K562 (cell line): ENCODE measurements around the gene CCDC102B. TPM values are rescaled to one million over a fixed set of nuclear protein-coding genes. Genes with fewer than 3 reads are reported as not detected.

Experiments used
- ATAC-seq: fragments of 200-7000 bp; cut with Tn5 transposase; 3 replicates; pipeline ENCODE4 v1.9.1; 2020; ENCODE audit warnings: moderate library complexity
- BruUV-seq: library from RNA; stranded (reverse); fragments of 400-500 nt; replicated peaks from 2 replicates; lab custom pipeline; 2021; lab: Mats Ljungman, UMichigan
- CTCF ChIA-PET: fragments of 300-600 bp; formaldehyde crosslinking; extraction: SDS; loops from one replicate; lab custom pipeline; 2021; ENCODE audit warnings: low intra/inter-chr PET ratio; lab: Yijun Ruan, JAX
- POLR2A ChIA-PET: fragments of 300-600, 350-650 bp; sonication (Branson Sonifier 250); formaldehyde crosslinking; extraction: SDS; loops from one replicate; lab custom pipeline; 2021; ENCODE audit warnings: antibody characterized with exemption, inconsistent platforms; lab: Yijun Ruan, JAX
- DNase-seq, 4 experiments: peaks; one replicate each; pipeline versions ENCODE4 v3.0.0 to v3.0.0-alpha.2; 2011 to 2018; ENCODE audit warnings: low spot score in 3 of 4, mixed read lengths in 3 of 4; ENCODE audit errors: extremely low read depth in 1 of 4
- FAIRE-seq: peaks from 2 replicates; lab custom pipeline; 2011; peaks lifted over from hg19 to GRCh38; lab: Jason Lieb, UNC
- H2AFZ ChIP-seq: 2 replicates; pipeline ENCODE4 v1.6.0; 2011; ENCODE audit warnings: low read depth, low read length, control low read depth, inconsistent platforms
- H3K27ac ChIP-seq: fragments of 200-600 bp; 3 replicates; pipeline ENCODE4 v1.8.0; 2011; ENCODE audit warnings: low read depth, mild to moderate bottlenecking, control low read depth, inconsistent platforms, low read length, moderate library complexity, mixed read lengths; ENCODE audit errors: extremely low read depth
- H3K27me3 ChIP-seq, 2 experiments: fragments of 300-600 bp in 1 of 2; 2 replicates in 1 of 2; 3 replicates in 1 of 2; pipeline versions ENCODE4 v1.6.0 to v1.8.0; 2011; ENCODE audit warnings: inconsistent platforms in 2 of 2, low read length in 2 of 2, mild to moderate bottlenecking in 1 of 2, mixed read lengths in 1 of 2, moderate library complexity in 1 of 2; ENCODE audit not compliant: control insufficient read depth in 2 of 2, insufficient read depth in 2 of 2
- H3K36me3 ChIP-seq: fragments of 300-600 bp; 3 replicates; pipeline ENCODE4 v1.8.0; 2011; ENCODE audit warnings: mild to moderate bottlenecking, low read length, inconsistent platforms; ENCODE audit not compliant: control insufficient read depth, insufficient read depth
- H3K4me1 ChIP-seq, 2 experiments: fragments of 200-600 bp in 1 of 2; replicated peaks in 1 of 2; 2 replicates in 1 of 2; 3 replicates in 1 of 2; pipeline versions ENCODE4 v1.5.1 to v1.8.0; 2011; ENCODE audit warnings: inconsistent platforms in 2 of 2, low read length in 2 of 2, mild to moderate bottlenecking in 1 of 2, mixed read lengths in 1 of 2, moderate library complexity in 1 of 2; ENCODE audit not compliant: control insufficient read depth in 2 of 2, insufficient read depth in 2 of 2
- H3K4me2 ChIP-seq: 2 replicates; pipeline ENCODE4 v1.6.1; 2011; ENCODE audit warnings: low read length, control low read depth, inconsistent platforms, mixed read lengths; ENCODE audit not compliant: insufficient read depth
- H3K4me3 ChIP-seq: fragments of 200-600 bp; sonication (generic), shearing (Covaris generic); 2 replicates; pipeline ENCODE4 v1.5.1; 2016; ENCODE audit warnings: control low read depth, inconsistent platforms
- H3K79me2 ChIP-seq: fragments of 200-600 bp; 3 replicates; pipeline ENCODE4 v1.8.0; 2011; ENCODE audit warnings: low read length, inconsistent platforms; ENCODE audit not compliant: control insufficient read depth, insufficient read depth
- H3K9ac ChIP-seq, 2 experiments: 2 replicates each; pipeline versions ENCODE4 v1.6.0 to v1.6.1; 2011; ENCODE audit warnings: low read depth in 2 of 2, low read length in 2 of 2, control low read depth in 1 of 2, inconsistent platforms in 1 of 2, mild to moderate bottlenecking in 1 of 2, mixed read lengths in 1 of 2; ENCODE audit not compliant: insufficient read depth in 1 of 2
- H3K9me1 ChIP-seq: one replicate; pipeline ENCODE4 v1.6.0; 2011; ENCODE audit warnings: inconsistent platforms, mild to moderate bottlenecking, low read length, moderate library complexity; ENCODE audit not compliant: control insufficient read depth, insufficient read depth
- H3K9me3 ChIP-seq: replicated peaks from 2 replicates; pipeline ENCODE4 v1.5.1; 2011; ENCODE audit warnings: low read depth, low read length, inconsistent platforms; ENCODE audit not compliant: control insufficient read depth, insufficient read depth
- H4K20me1 ChIP-seq: replicated peaks from 2 replicates; pipeline ENCODE4 v1.6.1; 2011; ENCODE audit warnings: low read length, inconsistent platforms, mixed read lengths; ENCODE audit not compliant: control insufficient read depth, insufficient read depth
- BCL6 ChIP-seq: fragments of 250-450 bp; sonication (Bioruptor Pico); IDR thresholded peaks from 2 replicates; pipeline ENCODE4 v1.4.0; 2020
- DACH1 ChIP-seq: fragments of 450-650 bp; IDR thresholded peaks from 2 replicates; pipeline ENCODE4 v1.6.1; 2018; ENCODE audit not compliant: partially characterized antibody
- FIP1L1 ChIP-seq: fragments of 200-400 bp; formaldehyde crosslinking; IDR thresholded peaks from 2 replicates; pipeline ENCODE4 v1.6.1; 2018; ENCODE audit warnings: mild to moderate bottlenecking, low read depth, low read length; ENCODE audit not compliant: poor library complexity, severe bottlenecking
- FOS ChIP-seq: IDR thresholded peaks from 3 replicates; pipeline ENCODE4 v1.6.1; 2011; ENCODE audit not compliant: insufficient read length; ENCODE audit errors: extremely low read depth
- RBFOX2 ChIP-seq: fragments of 200-400 bp; formaldehyde crosslinking; IDR thresholded peaks from 2 replicates; pipeline ENCODE4 v1.6.1; 2017; ENCODE audit warnings: low read depth, mild to moderate bottlenecking, low read length, moderate library complexity
- RBM22 ChIP-seq: fragments of 200-400 bp; formaldehyde crosslinking; IDR thresholded peaks from 2 replicates; pipeline ENCODE4 v1.6.1; 2018; ENCODE audit warnings: low read length, low read depth; ENCODE audit not compliant: poor library complexity, severe bottlenecking
- RBM34 ChIP-seq: fragments of 200-400 bp; formaldehyde crosslinking; IDR thresholded peaks from 2 replicates; pipeline ENCODE4 v1.6.1; 2018; ENCODE audit warnings: low read length, borderline replicate concordance; ENCODE audit not compliant: insufficient read depth
- RCOR1 ChIP-seq, 2 experiments: IDR thresholded peaks; 2 replicates each; pipeline ENCODE4 v1.6.1; 2012; ENCODE audit warnings: low read depth in 2 of 2, low read length in 2 of 2, borderline replicate concordance in 1 of 2, improper control_type of control experiment in 1 of 2
- SRF ChIP-seq, 2 experiments: fragments of 250-450, 450-650 bp in 1 of 2; sonication (Bioruptor Pico) in 1 of 2; sonication (generic) in 1 of 2; formaldehyde crosslinking; IDR thresholded peaks; 2 replicates each; pipeline versions ENCODE4 v1.5.0 to v1.5.1; 2020 to 2022; ENCODE audit warnings: mild to moderate bottlenecking in 1 of 2, missing genetic modification reagents in 1 of 2
- STAT5A ChIP-seq: IDR thresholded peaks from 2 replicates; pipeline ENCODE4 v1.6.1; 2012; ENCODE audit warnings: low read length, inconsistent platforms, borderline replicate concordance
- ZNF75A ChIP-seq: fragments of 450-650 bp; formaldehyde crosslinking; IDR thresholded peaks from 2 replicates; pipeline ENCODE4 v1.4.0; 2020; ENCODE audit warnings: mild to moderate bottlenecking
- WGBS: fragments of 100-300 bp; shearing (Covaris generic); methylation state at CpG from one replicate; pipeline ENCODE4 v1.1.6; 2016; ENCODE audit warnings: low coverage, mixed read lengths; ENCODE audit not compliant: insufficient coverage; ENCODE audit errors: missing lambda C conversion rate; 5-methylcytosine and 5-hydroxymethylcytosine counted together
- in situ Hi-C: fragments of 300-500 bp; cut with MboI; formaldehyde crosslinking; loops from 4 replicates; pipeline ENCODE4 v1.15.0; 2018; ENCODE audit warnings: inconsistent platforms, mixed read lengths
- intact Hi-C: fragments of 100-400 bp; cut with micrococcal nuclease; formaldehyde crosslinking; loops from 2 replicates; pipeline ENCODE4 v1.14.2; 2022
- polyA plus RNA-seq, 8 experiments: library from polyadenylated mRNA; depleted of rRNA in 4 of 8; stranded (reverse) in 5 of 8; unstranded in 3 of 8; fragments of >200 nt; fragmentation: Nextera tagmentation in 2 of 8; fragmentation: Illumina TruSeq in 1 of 8; extraction: Ambion mirVana in 2 of 8; extraction: Trizol in 1 of 8; gene quantifications; 2 replicates each; pipeline versions ENCODE4 v1.2.1 to v1.2.3, GENCODE V29; 2011 to 2014; ENCODE audit warnings: inconsistent platforms in 1 of 8, missing spikeins in 1 of 8
- total RNA-seq, 7 experiments: library from RNA; depleted of rRNA in 6 of 7; stranded (reverse); fragments of >200 nt in 6 of 7; fragmentation: Illumina TruSeq in 2 of 7; extraction: Trizol in 2 of 7; gene quantifications; 2 replicates each; pipeline versions ENCODE4 v1.2.1 to v1.2.3, GENCODE V29; 2011 to 2021; ENCODE audit warnings: low replicate concordance in 1 of 7
- TF ChIP-seq, protein P1 (sequence below), 2 experiments: fragments of 450-650 bp in 1 of 2; sonication (generic) in 1 of 2; formaldehyde crosslinking; conservative IDR thresholded peaks; 2 replicates each; pipeline versions ENCODE4 v1.4.0 to v1.8.1; 2020 to 2022; ENCODE audit warnings: mild to moderate bottlenecking in 1 of 2, missing genetic modification reagents in 1 of 2

The CCDC102B gene
- total and polyA plus RNA-seq, 9 of the 15 experiments (the other 6 are each of a cell fraction or from before 2014, with no cell fraction given), result 0.18 to 1.5 (median 0.73) TPM

DNA sequence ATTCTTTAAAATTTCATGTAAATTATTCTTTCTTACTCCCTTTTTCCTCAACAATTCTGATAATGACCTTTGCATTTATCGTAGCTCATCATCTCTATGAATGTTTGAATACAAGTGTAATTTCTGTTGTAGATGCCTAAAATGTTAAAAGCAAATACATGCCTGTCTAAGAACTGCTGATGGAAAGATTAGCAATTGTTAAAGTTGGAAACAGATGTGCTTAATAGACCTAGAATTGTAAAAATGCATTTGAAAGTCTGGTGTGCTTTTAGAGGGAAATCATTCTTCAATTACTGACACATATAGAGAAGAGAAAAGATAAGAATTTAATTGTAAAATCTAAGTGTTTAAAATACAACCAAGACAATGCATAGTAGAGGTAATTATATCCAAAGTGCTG lies 50.4 kb downstream of the CCDC102B start:
- H3K27ac ChIP-seq, result no peak overlapping the region
- BruUV-seq, result no TSS peak
- CTCF ChIA-PET, result no interaction called here
- POLR2A ChIA-PET, result no interaction called here
- H3K4me1 ChIP-seq, result no peaks in the 10 kb centered on the region
- H3K9ac ChIP-seq, result no peak overlapping the region
- WGBS, result 0% methylated on average over 1 of the region's 1 CpG
- no peaks in the 10 kb centered on the region for H3K79me2 ChIP-seq
- TF ChIP-seq BCL6 (CRISPR knock-in tag) (no peak), FOS (no peak), STAT5A (no peak), FIP1L1 (no peak), DACH1 (no peak), ZNF75A (CRISPR knock-in tag) (no peak), RBM22 (no peak), RCOR1 (IDR thresholded peaks at IDR 0.05; ENCODE audit: borderline replicate concordance in 1 of 2, low read depth in 2 of 2, low read length in 2 of 2) (no peak), SRF (CRISPR knock-in tag; IDR thresholded peaks at IDR 0.05) (no peak), RBFOX2 (no peak), RBM34 (no peak)
- TF ChIP-seq, protein P1, sequence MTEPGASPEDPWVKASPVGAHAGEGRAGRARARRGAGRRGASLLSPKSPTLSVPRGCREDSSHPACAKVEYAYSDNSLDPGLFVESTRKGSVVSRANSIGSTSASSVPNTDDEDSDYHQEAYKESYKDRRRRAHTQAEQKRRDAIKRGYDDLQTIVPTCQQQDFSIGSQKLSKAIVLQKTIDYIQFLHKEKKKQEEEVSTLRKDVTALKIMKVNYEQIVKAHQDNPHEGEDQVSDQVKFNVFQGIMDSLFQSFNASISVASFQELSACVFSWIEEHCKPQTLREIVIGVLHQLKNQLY (CRISPR knock-in tag; conservative IDR thresholded peaks at IDR 0.05), result no peak
- TF ChIP-seq, all 486 proteins: peak for 0
- no peak overlapping the region for H3K4me3 ChIP-seq
- H3K36me3 ChIP-seq, result no peaks in the 10 kb centered on the region
- no peaks in the 10 kb centered on the region for H3K9me3 ChIP-seq
- no peaks in the 10 kb centered on the region for H3K9me1 ChIP-seq
- DNase-seq, result no peak
- in situ Hi-C loops, result no loop called here
- no peak for FAIRE-seq
- intact Hi-C loops, result loop anchor here (5.0 kb wide), 1 partner anchor 1604 kb away; no protein-coding TSS in a partner anchor
- no peaks in the 10 kb centered on the region for H4K20me1 ChIP-seq
- no peak overlapping the region for H3K4me2 ChIP-seq
- H2AFZ ChIP-seq, result no peak overlapping the region
- H3K27me3 ChIP-seq, result no peaks in the 10 kb centered on the region
- no peak for ATAC-seq
